D721Med (cell line): ENCODE data around the gene FBXO2.

ENCODE experiments used
- DNase-seq: peaks from one replicate; pipeline ENCODE4 v3.0.0; 2011; ENCODE audit warnings: low spot score; ENCODE audit not compliant: insufficient read length
- FAIRE-seq: peaks from 2 replicates; lab custom pipeline; 2011; peaks lifted over from hg19 to GRCh38; lab: Jason Lieb, UNC
- CTCF ChIP-seq: IDR thresholded peaks from 2 replicates; pipeline ENCODE4 v1.5.1; 2012; ENCODE audit warnings: mild to moderate bottlenecking, control low read depth; ENCODE audit not compliant: insufficient read depth; ENCODE audit errors: missing control alignments

Gene FBXO2

GRCh38 chr1:11629184-11630016, 24.8 kb downstream of the FBXO2 start:
- FAIRE-seq, result no peak
- no peak for TF ChIP-seq CTCF
- DNase-seq, result no peak

DNA sequence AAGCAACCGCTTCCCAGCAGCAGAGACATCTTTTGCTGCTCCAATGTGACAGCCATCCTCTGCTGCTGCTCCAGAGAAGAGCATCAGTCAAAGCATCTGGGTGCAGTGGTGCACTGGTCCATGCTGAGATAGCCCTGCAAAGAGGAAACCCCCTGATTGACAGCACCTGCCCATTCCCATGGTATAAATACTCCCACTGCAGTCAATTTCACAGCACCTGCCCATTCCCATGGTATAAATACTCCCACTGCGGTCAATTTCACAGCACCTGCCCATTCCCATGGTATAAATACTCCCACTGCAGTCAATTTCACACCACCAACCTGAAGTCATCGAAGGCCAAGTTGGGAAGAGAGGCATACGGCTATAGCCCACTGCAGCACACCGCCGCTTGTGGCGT, 25.5 kb downstream of the FBXO2 start:
- no peak for FAIRE-seq
- DNase-seq, result no peak
- TF ChIP-seq CTCF, result no peak

DNA sequence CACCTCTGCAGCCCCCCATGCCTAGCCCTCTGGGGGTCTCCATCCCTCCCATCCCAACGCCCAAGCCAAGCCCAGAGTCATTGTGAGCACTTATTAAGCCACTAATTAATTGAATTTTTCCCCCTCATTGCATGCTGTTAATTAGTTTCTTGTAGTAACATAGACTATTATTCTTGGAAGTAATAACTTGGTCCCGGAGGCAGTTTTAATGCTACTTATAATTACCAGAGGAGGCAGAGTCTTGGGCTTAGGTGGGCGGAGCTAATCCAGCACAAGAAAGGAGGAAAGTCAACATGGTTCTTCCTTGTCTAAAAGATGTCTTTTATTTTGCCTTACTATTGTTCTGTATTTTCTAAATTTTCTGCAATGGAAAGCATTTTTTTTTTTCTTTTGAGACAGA, 27.7 kb downstream of the FBXO2 start:
- no peak for FAIRE-seq
- TF ChIP-seq CTCF, result no peak
- no peak for DNase-seq

DNA sequence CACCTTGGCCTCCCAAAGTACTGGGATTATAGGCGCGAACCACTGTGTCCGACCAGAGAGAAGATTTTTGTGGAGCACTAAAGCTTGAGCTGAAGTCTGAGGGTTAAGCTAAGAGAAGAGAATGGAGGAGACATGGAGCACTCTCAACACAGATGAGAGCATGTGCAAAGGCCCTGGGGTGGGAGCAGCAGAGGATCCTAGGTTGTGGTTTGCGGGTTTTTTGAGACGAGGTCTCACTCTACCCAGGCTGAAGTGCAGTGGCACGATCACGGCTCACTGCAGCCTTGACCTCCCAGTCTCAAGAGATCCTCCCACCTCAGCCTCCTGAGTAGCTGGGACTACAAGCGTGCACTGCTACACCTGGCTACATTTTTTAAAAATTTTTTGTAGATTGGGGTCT, 30.5 kb downstream of the FBXO2 start:
- no peak for FAIRE-seq
- DNase-seq, result no peak
- TF ChIP-seq CTCF, result no peak

GRCh38 chr1:11622398-11622797, 31.8 kb downstream of the FBXO2 start:
- FAIRE-seq (no peak), DNase-seq (no peak)
- no peak for TF ChIP-seq CTCF

GRCh38 chr1:11620924-11621323, 33.3 kb downstream of the FBXO2 start:
- DNase-seq (no peak), FAIRE-seq (no peak)
- no peak for TF ChIP-seq CTCF

DNA sequence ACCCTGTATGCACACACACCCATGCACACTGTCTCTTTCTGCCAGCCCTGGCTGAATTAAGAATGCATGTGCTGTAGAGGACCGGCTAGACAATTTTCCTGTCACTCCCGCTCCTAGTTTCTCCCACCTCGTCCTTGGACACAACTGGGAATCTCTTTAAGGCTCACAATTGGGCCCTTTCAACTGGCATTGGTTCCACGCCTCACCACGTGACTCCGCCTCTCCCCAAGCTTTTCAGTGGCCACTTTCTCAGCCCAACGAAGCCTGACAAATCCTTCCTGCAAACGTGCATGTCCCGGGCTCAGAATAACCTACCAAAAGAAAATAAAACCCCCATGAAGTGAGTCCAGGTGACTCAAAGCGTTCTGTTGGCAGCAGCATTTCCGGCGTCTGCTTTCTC, 33.8 kb downstream of the FBXO2 start:
- no peak for DNase-seq
- no peak for FAIRE-seq
- TF ChIP-seq CTCF, result no peak
